Activated CD8-positive, alpha-beta memory T cell treated with anti-CD3 and anti-CD28 coated beads for 1 hour (primary cell): ENCODE measurements around the gene AUTS2.

Source experiments
- DNase-seq, 2 donors: peaks; one replicate each; pipeline ENCODE4 v3.0.0-alpha.2; 2020; ENCODE audit warnings: low read depth in 1 of 2; ENCODE audit errors: extremely low read depth in 1 of 2

The AUTS2 gene

DNA sequence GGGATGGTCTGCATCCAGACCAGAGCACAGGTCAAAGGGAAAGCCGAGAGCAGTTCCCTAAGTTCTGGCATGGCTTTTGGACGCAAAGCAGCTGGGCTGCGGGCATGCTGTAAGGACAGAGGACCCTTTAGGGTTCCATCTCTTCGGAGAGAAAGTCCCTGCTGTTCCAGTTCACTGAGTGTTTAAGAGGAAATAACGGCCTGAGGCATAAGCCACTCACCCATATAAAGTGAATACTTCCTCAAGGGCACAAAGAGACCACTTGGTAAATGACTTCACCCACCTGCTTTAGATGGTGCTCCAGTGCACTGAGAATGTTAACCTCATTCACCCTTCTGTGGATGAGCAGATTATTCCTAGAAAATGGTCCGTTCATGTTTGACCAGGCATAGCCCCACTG is 946.9 kb downstream of the AUTS2 start:
- DNase-seq: no peak

- no peak for DNase-seq
These were observed 953.9 kb downstream of the AUTS2 start for GRCh38 chr7:70552141-70552540.

GRCh38 chr7:70553364-70553763 is 955.1 kb downstream of the AUTS2 start:
- DNase-seq: no peak

DNA sequence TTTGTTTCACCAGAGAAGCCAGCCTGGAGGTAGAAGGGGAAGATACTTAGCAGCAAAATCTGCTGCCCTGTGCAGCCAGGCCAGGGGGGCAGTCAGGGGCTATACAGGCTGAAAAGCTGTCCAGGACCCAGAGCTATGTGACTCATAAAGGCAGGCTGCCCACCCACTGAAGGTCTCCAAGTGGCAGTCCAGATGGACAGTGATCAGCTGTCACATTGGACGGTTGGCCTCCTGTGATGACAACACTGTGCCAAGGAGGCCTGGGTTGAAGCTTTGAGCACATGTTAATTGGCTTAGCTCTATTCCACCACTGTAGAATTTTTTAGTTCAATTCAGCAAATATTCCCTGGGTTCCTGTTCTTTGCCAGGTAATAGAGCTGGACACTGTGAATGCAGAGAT is 956.4 kb downstream of the AUTS2 start:
- no peak for DNase-seq

GRCh38 chr7:70556761-70557160 is 958.5 kb downstream of the AUTS2 start:
- no peak for DNase-seq

GRCh38 chr7:70557338-70557737 is 959.1 kb downstream of the AUTS2 start:
- no peak for DNase-seq

DNA sequence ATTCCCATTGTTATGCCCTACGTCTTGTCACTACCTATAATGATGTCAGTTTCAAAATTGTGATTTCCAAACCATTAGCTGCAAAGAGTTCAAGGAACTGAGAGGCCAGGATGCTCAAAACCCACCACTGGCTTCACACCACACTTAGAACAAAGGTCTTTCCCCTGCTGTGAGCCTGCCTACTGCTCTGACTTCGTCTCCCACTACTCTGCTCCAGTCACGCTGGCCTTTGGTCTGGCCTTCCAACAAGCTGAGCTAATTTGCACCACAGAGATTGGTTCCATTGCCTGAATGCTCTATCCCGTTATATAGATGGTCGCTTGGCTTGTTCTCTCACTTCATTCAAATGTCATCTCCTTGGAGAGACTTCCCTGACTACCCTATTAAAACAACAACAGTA is 961.5 kb downstream of the AUTS2 start:
- DNase-seq: no peak

- no peak for DNase-seq
These were observed 965.7 kb downstream of the AUTS2 start for GRCh38 chr7:70563960-70564359.

GRCh38 chr7:70565721-70566370 is 967.6 kb downstream of the AUTS2 start:
- DNase-seq: no peak

GRCh38 chr7:70566671-70567070 is 968.4 kb downstream of the AUTS2 start:
- no peak for DNase-seq

DNA sequence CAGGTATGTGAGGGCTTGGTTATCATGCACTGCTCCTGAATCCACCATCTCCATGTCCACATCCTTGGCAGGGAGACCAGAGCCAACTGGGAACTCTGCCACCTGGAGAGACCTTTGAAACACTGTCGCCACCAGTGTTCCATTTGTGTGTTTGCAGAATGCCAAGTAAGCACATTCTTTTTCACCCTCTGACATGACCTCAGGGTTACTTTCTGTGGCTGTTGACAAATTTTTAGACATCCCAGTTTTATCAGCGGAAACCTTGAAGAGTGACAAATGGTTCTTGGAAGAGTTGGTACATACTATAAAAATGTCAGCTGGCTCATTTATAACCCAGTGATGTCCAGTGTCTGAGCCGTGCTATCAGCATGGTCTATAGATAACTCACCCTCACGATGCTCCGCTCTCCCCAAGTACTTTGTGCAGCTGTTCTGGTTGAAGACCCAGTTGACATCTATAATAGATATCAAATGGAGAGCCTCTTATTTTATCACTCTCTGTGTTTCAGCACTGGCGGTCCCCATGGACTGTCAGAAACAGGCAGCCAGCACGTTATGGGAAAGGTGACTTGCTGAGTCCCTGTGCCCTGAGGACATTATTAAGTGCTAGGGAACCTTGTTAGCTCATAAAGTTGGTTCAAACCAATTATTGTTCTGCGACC is 970.5 kb downstream of the AUTS2 start:
- DNase-seq: no peak

DNA sequence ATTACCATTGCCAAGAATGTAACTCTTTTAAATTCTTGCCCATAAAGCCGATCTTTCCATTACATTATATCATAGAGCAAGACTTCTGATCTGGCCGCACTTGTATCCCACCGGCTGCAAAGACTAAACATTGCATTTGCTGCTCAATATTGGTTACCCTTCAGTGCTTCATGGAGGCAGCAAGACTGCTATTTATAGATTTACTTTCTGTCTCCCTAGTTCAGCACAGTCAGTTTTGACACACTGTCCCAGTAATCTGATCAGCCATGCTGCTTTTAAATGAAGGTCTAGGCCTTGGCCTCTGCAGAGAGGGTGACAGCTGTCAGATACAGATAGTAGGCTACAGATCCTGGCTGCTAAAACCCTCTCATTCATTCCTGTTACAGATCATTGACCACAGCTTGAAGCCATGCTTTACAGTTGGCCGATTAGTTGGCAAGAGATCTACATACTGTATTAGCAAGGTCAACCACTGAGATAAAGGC is 971.1 kb downstream of the AUTS2 start:
- DNase-seq: no peak

- no peak for DNase-seq
These were observed 971.8 kb downstream of the AUTS2 start for GRCh38 chr7:70570029-70570428.

DNA sequence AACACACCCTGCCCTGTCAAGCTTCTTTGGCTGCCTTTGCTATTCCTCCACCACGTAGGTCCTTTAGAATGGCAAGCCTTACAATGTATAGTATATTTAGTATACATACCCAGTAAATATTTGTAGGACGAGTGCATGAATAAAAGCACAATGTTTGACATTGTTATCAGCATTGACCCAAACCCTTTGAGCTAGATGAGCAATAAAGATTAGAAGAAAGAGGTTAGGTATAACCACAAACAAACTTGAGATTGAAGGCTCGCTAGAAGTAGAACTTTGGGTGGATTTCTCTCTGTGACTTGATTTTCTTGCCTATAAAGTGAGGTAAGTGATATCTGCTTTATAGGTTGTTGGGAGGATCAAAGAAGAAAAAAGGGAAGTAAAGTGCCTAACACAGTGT is 972.7 kb downstream of the AUTS2 start:
- DNase-seq: no peak

DNA sequence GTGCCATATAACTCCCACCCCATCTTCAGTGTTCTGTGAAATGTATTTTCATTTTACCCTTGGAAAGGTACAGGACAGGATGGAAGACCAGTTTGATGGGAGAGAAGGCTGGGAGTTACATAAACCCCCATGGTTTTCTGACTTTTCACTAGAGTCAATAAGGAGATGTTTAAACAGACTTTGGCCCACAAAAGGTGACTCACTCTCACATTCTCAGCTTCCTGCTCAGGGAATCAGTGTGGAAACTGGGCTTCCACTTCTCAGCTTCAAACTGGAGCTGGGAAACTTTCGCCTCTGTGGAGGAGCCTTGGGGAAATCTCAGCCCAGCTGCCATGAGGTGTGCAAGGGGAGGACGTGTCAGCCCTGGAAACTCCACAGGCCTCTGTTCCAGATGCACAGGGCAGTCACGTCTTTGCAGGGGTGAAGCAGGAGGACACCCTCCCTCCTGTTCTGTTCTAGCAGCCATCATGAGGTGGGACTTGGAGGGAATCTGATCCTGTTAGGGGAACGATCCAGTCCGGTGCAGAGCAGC is 973.2 kb downstream of the AUTS2 start:
- DNase-seq: no peak

DNA sequence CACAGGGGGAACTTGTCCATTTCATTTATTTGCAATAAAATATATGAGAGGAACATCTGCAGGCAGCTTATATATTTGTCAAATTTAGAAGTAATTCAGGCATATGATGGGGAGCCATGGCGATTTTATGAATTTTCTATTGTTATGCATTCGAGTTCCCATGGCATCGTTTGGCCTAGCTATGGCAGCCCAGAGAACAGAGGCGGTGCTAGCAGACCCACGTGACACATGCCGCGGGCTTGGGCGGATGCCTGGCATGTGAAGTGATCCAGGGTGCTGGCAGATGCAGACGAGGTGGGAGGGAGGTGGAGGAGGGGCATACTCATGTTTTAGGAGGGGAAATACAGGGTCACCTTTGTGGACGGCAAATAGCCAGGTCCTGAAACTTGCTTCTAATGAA is 973.7 kb downstream of the AUTS2 start:
- DNase-seq: no peak

DNA sequence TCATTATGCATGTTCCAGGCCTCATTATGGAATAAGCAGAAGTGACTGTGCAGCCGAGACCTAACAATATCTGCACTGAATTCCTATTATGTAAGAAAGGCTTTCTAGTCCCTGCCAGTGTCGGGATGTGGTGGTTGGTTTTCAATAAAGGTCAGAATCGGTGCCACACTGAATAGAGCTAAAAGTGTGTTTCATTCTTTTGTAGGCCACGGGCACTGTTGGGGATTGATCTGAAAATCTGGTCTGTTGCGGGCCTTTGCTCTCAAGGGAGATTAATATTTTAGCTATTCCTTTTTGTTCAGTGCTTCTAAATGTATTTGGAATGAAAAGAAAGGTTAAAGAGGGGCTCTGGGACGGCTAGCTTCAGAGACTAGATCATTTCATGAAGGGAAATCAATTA is 974.3 kb downstream of the AUTS2 start:
- DNase-seq: no peak

GRCh38 chr7:70573071-70573661 is 974.9 kb downstream of the AUTS2 start:
- DNase-seq: no peak

DNA sequence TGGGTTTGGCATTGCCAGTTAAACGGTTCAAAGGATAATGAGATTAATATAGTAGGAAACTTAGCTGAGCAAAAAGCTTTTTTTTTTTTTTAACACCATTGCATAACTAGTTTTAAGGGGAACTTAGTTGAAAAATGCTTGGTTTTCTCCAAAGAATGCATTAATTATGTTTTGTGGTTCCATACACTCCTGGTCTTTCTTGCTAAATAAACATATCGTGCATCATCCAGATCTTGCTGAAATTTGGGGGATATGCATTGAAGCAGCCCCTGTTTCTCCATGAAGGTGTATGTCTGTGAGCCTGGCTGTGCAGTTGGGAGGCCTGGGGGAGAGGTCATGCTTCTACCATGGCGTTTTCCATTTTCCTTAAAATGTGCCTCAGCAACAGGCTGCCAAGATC is 975.4 kb downstream of the AUTS2 start:
- DNase-seq: no peak

GRCh38 chr7:70574314-70574834 is 976.1 kb downstream of the AUTS2 start:
- no peak for DNase-seq

DNA sequence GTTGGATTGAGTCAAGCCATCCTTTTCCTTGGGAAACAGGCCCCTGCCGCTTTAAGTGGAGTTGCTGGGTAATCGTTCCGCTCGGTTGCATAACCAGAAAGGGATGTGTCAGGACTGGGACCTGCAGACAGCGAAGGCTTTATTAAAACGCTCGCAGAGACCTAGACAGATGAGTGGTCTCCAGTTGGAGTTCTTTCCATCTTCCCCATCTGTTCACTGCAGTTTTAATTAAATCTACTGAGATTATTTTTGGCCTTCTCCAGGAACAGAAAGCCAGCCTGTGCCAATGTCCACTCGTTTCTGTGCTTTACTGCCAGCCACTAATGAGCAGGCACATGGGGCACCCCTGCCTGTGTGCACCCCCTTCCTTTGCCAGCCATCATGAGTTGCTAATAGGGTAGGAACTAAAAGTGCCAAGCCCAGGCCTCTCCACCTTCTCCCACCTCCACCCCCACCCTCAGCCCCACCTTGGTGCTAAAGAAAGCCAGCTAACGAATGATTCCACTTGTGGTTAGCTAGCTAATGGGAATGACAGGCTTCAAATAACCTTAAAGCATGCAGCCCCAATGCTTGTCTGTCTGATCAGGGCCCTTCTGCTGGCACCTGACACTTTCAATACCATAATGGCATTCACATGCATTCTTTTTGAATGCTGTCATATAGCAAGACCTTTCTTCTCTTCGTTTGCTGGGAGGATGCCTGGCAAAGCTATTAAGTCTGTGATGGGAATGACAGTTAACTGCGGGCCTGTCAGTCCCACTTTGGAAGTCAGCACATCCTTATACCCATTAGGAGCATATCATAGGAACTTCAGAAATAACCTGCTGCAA is 976.9 kb downstream of the AUTS2 start:
- no peak for DNase-seq
